K562 (cell line): ENCODE results near the gene EVA1A.

Experiments used
- NR4A1 ChIP-seq, 2 experiments: fragments of 250-450 bp in 1 of 2; fragments of 450-650 bp in 1 of 2; sonication (Bioruptor Pico) in 1 of 2; IDR thresholded peaks; 2 replicates each; pipeline versions ENCODE4 v1.4.0 to v1.6.1; 2016 to 2020; ENCODE audit warnings: mild to moderate bottlenecking in 2 of 2, missing compliant biosample characterization in 1 of 2, missing genetic modification characterization in 1 of 2, moderate library complexity in 1 of 2
- POLR2AphosphoS2 ChIP-seq: IDR thresholded peaks from 2 replicates; pipeline ENCODE4 v1.6.1; 2012; ENCODE audit warnings: low read length, improper control_type of control experiment
- ZFP36 ChIP-seq: fragments of 150-350 bp; IDR thresholded peaks from 2 replicates; pipeline ENCODE4 v1.6.1; 2018; ENCODE audit warnings: low read length, low read depth; ENCODE audit not compliant: partially characterized antibody
- ZNF609 ChIP-seq: sonication (generic); formaldehyde crosslinking; IDR thresholded peaks from 2 replicates; pipeline ENCODE4 v1.8.1; 2023; ENCODE audit warnings: missing genetic modification reagents, mild to moderate bottlenecking, borderline replicate concordance
- TF ChIP-seq, protein P1 (sequence below): sonication (generic); formaldehyde crosslinking; IDR thresholded peaks from 2 replicates; pipeline ENCODE4 v1.9.0; 2022; ENCODE audit warnings: mild to moderate bottlenecking, missing genetic modification reagents

DNA sequence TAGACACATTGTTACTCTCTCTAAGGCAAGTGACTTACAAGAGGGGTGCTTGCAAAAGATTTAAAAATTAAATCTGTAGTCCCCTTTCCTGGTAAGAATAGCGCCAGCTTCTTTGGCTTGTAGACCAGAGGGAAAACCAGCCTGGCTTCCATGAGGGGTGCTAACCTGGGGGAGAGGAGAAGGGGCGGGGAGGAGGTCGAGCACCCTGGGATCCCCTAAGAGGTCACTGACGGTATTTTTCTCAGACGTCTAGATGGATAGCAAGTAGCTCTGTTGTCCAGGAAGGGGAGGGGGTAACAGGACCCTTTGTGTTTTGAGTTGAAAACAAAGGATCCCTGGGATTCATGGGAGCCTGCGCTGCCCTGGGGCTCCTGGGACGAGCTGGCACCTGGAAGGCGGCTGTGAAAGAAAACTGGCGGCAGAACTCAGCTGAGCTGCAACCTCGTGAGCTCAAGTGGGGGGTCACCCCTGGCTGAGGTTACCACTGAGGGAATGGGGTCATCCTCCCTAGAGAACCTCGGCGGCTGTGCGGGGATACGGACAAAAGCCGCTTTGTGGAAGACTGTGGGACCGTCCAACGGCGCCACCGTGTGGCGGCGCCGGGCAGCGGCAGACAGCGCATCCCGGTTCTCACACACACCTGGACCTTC, 48.1 kb upstream of the EVA1A start:
- no peak for TF ChIP-seq NR4A1 (CRISPR knock-in tag; IDR thresholded peaks at IDR 0.05)
- no peak for TF ChIP-seq NR4A1 (tag; IDR thresholded peaks at IDR 0.05)
- no peak for TF ChIP-seq ZNF609 (CRISPR knock-in tag)
- TF ChIP-seq, protein P1, sequence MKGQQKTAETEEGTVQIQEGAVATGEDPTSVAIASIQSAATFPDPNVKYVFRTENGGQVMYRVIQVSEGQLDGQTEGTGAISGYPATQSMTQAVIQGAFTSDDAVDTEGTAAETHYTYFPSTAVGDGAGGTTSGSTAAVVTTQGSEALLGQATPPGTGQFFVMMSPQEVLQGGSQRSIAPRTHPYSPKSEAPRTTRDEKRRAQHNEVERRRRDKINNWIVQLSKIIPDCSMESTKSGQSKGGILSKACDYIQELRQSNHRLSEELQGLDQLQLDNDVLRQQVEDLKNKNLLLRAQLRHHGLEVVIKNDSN (CRISPR knock-in tag), result no peak
- no peak for TF ChIP-seq POLR2AphosphoS2
- TF ChIP-seq ZFP36, result no peak
